Activated CD4-positive, alpha-beta T cell treated with anti-CD3 and anti-CD28 coated beads, Interleukin-2, amount 10 ng/mL, durations not matched to agents 7 days and 5 days (primary cell): ENCODE data around the gene SEZ6L2. TPM values are rescaled to one million over a fixed set of nuclear protein-coding genes. Genes with fewer than 3 reads are reported as not detected.
"Not testable (repeated sequence)": the region's sequence is repeated elsewhere in the genome, so short reads cannot be mapped to it uniquely, and the experiment has no call there.

ENCODE experiments used
- CTCF ChIA-PET: fragments of 350-600 bp; sonication (Branson Sonifier 250); formaldehyde crosslinking; loops from one replicate; lab custom pipeline; 2021; ENCODE audit warnings: antibody characterized with exemption; lab: Charles Lee
- POLR2A ChIA-PET: fragments of 350-600 bp; sonication (Branson Sonifier 250); formaldehyde crosslinking; loops from one replicate; lab custom pipeline; 2021; ENCODE audit warnings: antibody characterized with exemption; lab: Charles Lee
- DNase-seq: peaks from one replicate; pipeline ENCODE4 v3.0.0-alpha.2; 2020
- H3K27ac Mint-ChIP-seq: one replicate; pipeline ENCODE4 v1.8.0; 2021; ENCODE audit warnings: mild to moderate bottlenecking, moderate library complexity, mixed read lengths
- H3K27me3 Mint-ChIP-seq: one replicate; pipeline ENCODE4 v1.8.0; 2021; ENCODE audit warnings: mixed read lengths
- H3K36me3 Mint-ChIP-seq: one replicate; pipeline ENCODE4 v1.8.0; 2021; ENCODE audit warnings: low read depth, mixed read lengths
- H3K4me1 Mint-ChIP-seq: one replicate; pipeline ENCODE4 v1.8.0; 2021; ENCODE audit warnings: mixed read lengths
- H3K4me3 Mint-ChIP-seq: one replicate; pipeline ENCODE4 v1.8.0; 2021; ENCODE audit warnings: mild to moderate bottlenecking, moderate library complexity, mixed read lengths
- H3K9me3 Mint-ChIP-seq: one replicate; pipeline ENCODE4 v1.8.0; 2021; ENCODE audit warnings: mixed read lengths
- total RNA-seq, 2 experiments: library from RNA; stranded (reverse); gene quantifications; one replicate each; pipeline ENCODE4 v1.2.3, GENCODE V29; 2021

Gene SEZ6L2
- total RNA-seq, 2 experiments from 2014 or later = not detected

- no peaks in the 10 kb centered on the region for H3K9me3 Mint-ChIP-seq
- CTCF ChIA-PET = interaction anchor here (0.7 to 1.1 kb wide), 6 partner anchors 12 to 90 kb away, joined by 3 to 4 read pairs (median 3); partner anchors contain the start of genes CDIPT and SEZ6L2
- no peak overlapping the region for H3K4me3 Mint-ChIP-seq
- peaks cover 19% of the 10 kb centered on the region for H3K4me1 Mint-ChIP-seq
- POLR2A ChIA-PET = no interaction called here
- DNase-seq = no peak
- no peaks in the 10 kb centered on the region for H3K36me3 Mint-ChIP-seq
- no peak overlapping the region for H3K27ac Mint-ChIP-seq
- peaks cover 27% of the 10 kb centered on the region for H3K27me3 Mint-ChIP-seq
Measured at GRCh38 chr16:29875206-29875605, 24.1 kb downstream of the SEZ6L2 start.

GRCh38 chr16:29873319-29873718, 26.0 kb downstream of the SEZ6L2 start:
- no peak for DNase-seq
- Mint-ChIP-seq H3K4me1 (peaks cover 19% of the 10 kb centered on the region), H3K9me3 (no peaks in the 10 kb centered on the region), H3K27me3 (peaks cover 27% of the 10 kb centered on the region), H3K27ac (no peak overlapping the region), H3K36me3 (no peaks in the 10 kb centered on the region), H3K4me3 (no peak overlapping the region)
- POLR2A ChIA-PET = no interaction called here
- CTCF ChIA-PET = no interaction called here

DNA sequence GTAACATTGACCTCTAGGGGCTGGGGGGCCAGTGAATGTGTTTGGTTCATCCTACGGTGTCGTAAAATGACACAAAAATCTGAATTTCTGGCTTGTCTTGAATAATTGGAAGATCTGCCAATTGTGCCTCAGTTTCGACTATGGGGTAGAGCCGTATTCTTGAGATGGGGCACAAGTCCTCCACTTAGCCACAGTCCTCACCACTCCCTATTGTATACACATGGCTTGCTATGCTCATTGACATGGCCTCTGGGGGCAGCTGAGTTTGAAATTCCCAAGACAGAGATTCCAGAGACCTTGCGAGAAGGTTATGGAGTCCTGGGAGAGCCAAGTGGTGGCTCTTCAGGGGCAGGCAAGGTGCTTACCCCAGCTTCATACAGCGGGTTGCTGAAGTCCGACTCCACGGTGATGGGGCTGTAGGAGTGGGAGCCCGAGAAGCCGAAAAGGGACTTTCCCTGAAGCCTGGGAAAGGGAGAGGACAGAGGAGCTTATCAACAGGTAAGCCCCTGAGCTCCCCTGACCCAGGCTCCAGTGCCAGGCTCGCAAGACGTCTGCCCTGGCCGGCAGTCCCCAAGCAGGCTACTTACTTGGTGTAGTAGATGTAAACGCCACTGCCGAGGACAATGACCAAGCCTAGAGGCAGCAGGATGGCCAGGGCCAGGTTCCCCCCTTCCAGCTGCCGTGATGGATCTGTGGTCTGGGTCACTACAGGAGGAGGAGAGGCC, 27.4 kb downstream of the SEZ6L2 start:
- H3K36me3 Mint-ChIP-seq = no peaks in the 10 kb centered on the region
- peaks cover 16% of the 10 kb centered on the region for H3K27me3 Mint-ChIP-seq
- H3K9me3 Mint-ChIP-seq = no peaks in the 10 kb centered on the region
- H3K4me1 Mint-ChIP-seq = peaks cover 10% of the 10 kb centered on the region
- POLR2A ChIA-PET = no interaction called here
- DNase-seq = no peak
- no peak overlapping the region for H3K27ac Mint-ChIP-seq
- CTCF ChIA-PET = no interaction called here
- no peak overlapping the region for H3K4me3 Mint-ChIP-seq

- H3K9me3 Mint-ChIP-seq, H3K36me3 Mint-ChIP-seq, H3K4me3 Mint-ChIP-seq, H3K27me3 Mint-ChIP-seq, H3K27ac Mint-ChIP-seq, POLR2A ChIA-PET, DNase-seq, H3K4me1 Mint-ChIP-seq: not testable (repeated sequence)
- CTCF ChIA-PET = interaction anchor here (0.7 kb wide), 1 partner anchor 21 kb away, joined by 3 read pairs; no protein-coding TSS in a partner anchor
Measured at GRCh38 chr16:29869067-29869466, 30.3 kb downstream of the SEZ6L2 start.

DNA sequence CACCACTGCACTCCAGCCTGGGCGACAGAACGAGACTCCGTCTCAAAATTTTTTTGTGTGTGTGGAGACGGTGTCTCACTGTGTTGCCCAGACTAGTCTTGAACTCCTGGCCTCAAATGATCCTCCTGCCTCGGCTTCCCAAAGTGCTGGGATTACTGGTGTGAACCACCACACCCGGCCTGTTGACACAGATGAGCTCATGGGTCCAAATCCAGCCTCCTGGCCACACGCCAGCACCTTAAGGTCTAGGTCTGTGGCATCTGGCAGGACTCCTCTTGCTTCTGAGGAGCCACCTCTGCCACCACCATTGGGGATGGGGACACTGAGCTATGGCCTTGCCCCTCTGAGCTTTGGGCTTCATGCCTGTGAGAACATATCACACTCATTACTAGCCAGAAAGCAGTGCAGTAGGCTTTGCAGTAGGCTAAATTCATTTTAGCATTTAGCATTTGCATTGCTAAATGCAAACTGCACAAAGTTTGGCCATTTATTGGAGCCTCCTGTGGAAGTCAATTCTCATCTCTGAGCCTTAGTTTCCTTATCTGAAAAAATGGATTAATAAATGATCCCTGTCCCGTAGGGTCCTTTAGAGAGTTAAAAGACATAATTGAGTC, 30.8 kb downstream of the SEZ6L2 start:
- no peaks in the 10 kb centered on the region for H3K9me3 Mint-ChIP-seq
- ChIA-PET CTCF (interaction anchor here (0.7 kb wide), 1 partner anchor 20 kb away, joined by 3 read pairs; no protein-coding TSS in a partner anchor), POLR2A (no interaction called here)
- DNase-seq = no peak
- peaks cover 7% of the 10 kb centered on the region for H3K4me1 Mint-ChIP-seq
- H3K27ac Mint-ChIP-seq = no peak overlapping the region
- H3K36me3 Mint-ChIP-seq = no peaks in the 10 kb centered on the region
- H3K4me3 Mint-ChIP-seq = no peak overlapping the region
- no peaks in the 10 kb centered on the region for H3K27me3 Mint-ChIP-seq

DNA sequence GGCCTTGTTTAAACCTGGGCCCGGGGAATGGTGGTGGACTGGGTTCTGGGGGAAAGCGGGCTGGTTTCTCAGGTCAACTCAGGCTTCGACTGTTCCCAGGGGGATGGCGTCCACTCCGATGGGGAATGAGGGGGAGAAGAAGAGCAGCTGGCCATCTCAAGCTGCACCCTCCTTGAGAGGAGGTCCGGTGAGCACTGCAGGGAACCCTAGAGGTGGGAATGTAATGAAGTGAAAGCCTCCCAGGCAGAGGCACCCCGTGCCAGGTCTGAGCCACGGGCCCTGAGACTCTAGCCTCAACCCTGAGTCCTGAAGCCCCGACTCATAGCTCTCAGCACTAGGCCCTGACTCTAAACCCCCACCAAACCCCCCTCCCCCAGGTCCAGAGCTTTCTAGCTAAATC, 35.1 kb downstream of the SEZ6L2 start:
- Mint-ChIP-seq H3K27me3 (no peaks in the 10 kb centered on the region), H3K27ac (peak overlapping the region; percentile 57), H3K36me3 (peaks cover 15% of the 10 kb centered on the region), H3K4me1 (peaks cover 31% of the 10 kb centered on the region), H3K4me3 (no peak overlapping the region), H3K9me3 (no peaks in the 10 kb centered on the region)
- ChIA-PET POLR2A (no interaction called here), CTCF (interaction anchor here (0.7 to 2.2 kb wide), 5 partner anchors 13 to 40 kb away, joined by 3 to 4 read pairs (median 4); partner anchors contain the start of gene SEZ6L2)
- no peak for DNase-seq

GRCh38 chr16:29863669-29863984, 35.7 kb downstream of the SEZ6L2 start:
- CTCF ChIA-PET = interaction anchor here (0.6 to 2.2 kb wide), 12 partner anchors 9 to 109 kb away, joined by 3 to 4 read pairs (median 3); partner anchors contain the start of gene MVP
- peak overlapping the region; percentile 98 for H3K4me3 Mint-ChIP-seq
- H3K27ac Mint-ChIP-seq = peak overlapping the region; percentile 100
- peaks cover 16% of the 10 kb centered on the region for H3K36me3 Mint-ChIP-seq
- H3K4me1 Mint-ChIP-seq = peaks cover 31% of the 10 kb centered on the region
- DNase-seq = no peak
- POLR2A ChIA-PET = no interaction called here
- no peaks in the 10 kb centered on the region for H3K9me3 Mint-ChIP-seq
- no peaks in the 10 kb centered on the region for H3K27me3 Mint-ChIP-seq

- POLR2A ChIA-PET = no interaction called here
- CTCF ChIA-PET = interaction anchor here (0.6 to 2.2 kb wide), 11 partner anchors 8 to 109 kb away, joined by 3 to 4 read pairs (median 3); partner anchors contain the start of gene MVP
- peaks cover 31% of the 10 kb centered on the region for H3K4me1 Mint-ChIP-seq
- H3K27me3 Mint-ChIP-seq = no peaks in the 10 kb centered on the region
- peaks cover 20% of the 10 kb centered on the region for H3K36me3 Mint-ChIP-seq
- H3K27ac Mint-ChIP-seq = peak within 1 kb of the TSS; percentile 100
- H3K9me3 Mint-ChIP-seq = no peaks in the 10 kb centered on the region
- peak; percentile 95 for DNase-seq
- H3K4me3 Mint-ChIP-seq = peak within 1 kb of the TSS; percentile 98
Measured at GRCh38 chr16:29862884-29863668, 36.3 kb downstream of the SEZ6L2 start, which contains the start of gene CDIPT. Gene CDIPT, minus strand, starts transcription at chr16:29863226. Its CDS starts 369 bp downstream, at chr16:29862857.

GRCh38 chr16:29862383-29862883, 36.9 kb downstream of the SEZ6L2 start:
- peaks cover 29% of the 10 kb centered on the region for H3K4me1 Mint-ChIP-seq
- POLR2A ChIA-PET = no interaction called here
- H3K27me3 Mint-ChIP-seq = no peaks in the 10 kb centered on the region
- peaks cover 21% of the 10 kb centered on the region for H3K36me3 Mint-ChIP-seq
- DNase-seq = peak; percentile 22
- H3K27ac Mint-ChIP-seq = peak overlapping the region; percentile 100
- CTCF ChIA-PET = interaction anchor here (0.8 to 2.2 kb wide), 4 partner anchors 14 to 110 kb away, joined by 3 to 4 read pairs (median 4); no protein-coding TSS in a partner anchor
- no peaks in the 10 kb centered on the region for H3K9me3 Mint-ChIP-seq
- H3K4me3 Mint-ChIP-seq = peak overlapping the region; percentile 98

GRCh38 chr16:29860218-29860617, 39.1 kb downstream of the SEZ6L2 start:
- Mint-ChIP-seq H3K9me3 (no peaks in the 10 kb centered on the region), H3K36me3 (peaks cover 24% of the 10 kb centered on the region), H3K27ac (peak overlapping the region; percentile 54), H3K4me1 (peaks cover 29% of the 10 kb centered on the region), H3K27me3 (no peaks in the 10 kb centered on the region), H3K4me3 (no peak overlapping the region)
- ChIA-PET CTCF (interaction anchor here (0.9 kb wide), 1 partner anchor 174 kb away, joined by 3 read pairs; no protein-coding TSS in a partner anchor), POLR2A (no interaction called here)
- DNase-seq = no peak

DNA sequence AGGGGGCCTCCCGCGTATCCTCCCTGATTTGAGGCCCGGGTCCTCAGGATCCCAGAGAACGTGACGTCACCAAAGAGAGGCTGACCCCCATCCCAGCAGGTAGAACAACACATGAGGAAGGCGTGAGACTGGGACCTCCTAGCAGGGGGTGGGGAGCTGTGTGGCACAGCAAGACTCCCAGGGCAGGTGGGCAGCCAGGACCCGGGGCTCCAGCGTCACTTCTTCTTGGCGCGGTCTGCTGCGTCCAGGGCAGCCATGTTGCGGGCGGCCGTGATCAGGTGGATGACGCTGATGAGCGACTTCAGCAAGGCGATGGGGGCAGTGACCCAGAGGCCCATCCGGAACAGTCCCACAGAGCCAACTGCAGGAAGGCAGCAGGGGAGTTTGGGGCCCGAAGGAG, 40.4 kb downstream of the SEZ6L2 start:
- Mint-ChIP-seq H3K27me3 (no peaks in the 10 kb centered on the region), H3K27ac (no peak overlapping the region), H3K4me3 (no peak overlapping the region), H3K36me3 (peaks cover 24% of the 10 kb centered on the region), H3K4me1 (peaks cover 25% of the 10 kb centered on the region), H3K9me3 (no peaks in the 10 kb centered on the region)
- DNase-seq = no peak
- ChIA-PET CTCF (interaction anchor here (0.8 to 3.3 kb wide), 4 partner anchors 10 to 114 kb away, joined by 3 to 14 read pairs (median 3); partner anchors contain the start of gene SEZ6L2), POLR2A (interaction anchor here (0.6 kb wide), 1 partner anchor 8 kb away, joined by 4 read pairs; no protein-coding TSS in a partner anchor)
